Activated CD8-positive, alpha-beta T cell treated with anti-CD3 and anti-CD28 coated beads, Interleukin-2, amount 10 ng/mL, durations not matched to agents 7 days and 5 days (primary cell): ENCODE results near the gene DGKI. TPM values are rescaled to one million over a fixed set of nuclear protein-coding genes. Genes with fewer than 3 reads are reported as not detected.

Source experiments
- ATAC-seq: fragments of 150-1000 bp; cut with Tn5 transposase; one replicate; pipeline ENCODE4 v1.10.0; 2021; ENCODE audit warnings: moderate library complexity
- CTCF ChIA-PET: fragments of 350-600 bp; sonication (Branson Sonifier 250); formaldehyde crosslinking; loops from one replicate; lab custom pipeline; 2021; ENCODE audit warnings: antibody characterized with exemption; lab: Charles Lee
- POLR2A ChIA-PET: fragments of 350-600 bp; sonication (Branson Sonifier 250); formaldehyde crosslinking; loops from one replicate; lab custom pipeline; 2021; ENCODE audit warnings: antibody characterized with exemption; lab: Charles Lee
- DNase-seq: peaks from one replicate; pipeline ENCODE4 v3.0.0-alpha.2; 2020
- H3K27ac Mint-ChIP-seq: one replicate; pipeline ENCODE4 v1.8.0; 2021; ENCODE audit warnings: mild to moderate bottlenecking, mixed read lengths
- H3K27me3 Mint-ChIP-seq: one replicate; pipeline ENCODE4 v1.8.0; 2021; ENCODE audit warnings: low read depth, mixed read lengths
- H3K36me3 Mint-ChIP-seq: one replicate; pipeline ENCODE4 v1.8.0; 2021; ENCODE audit warnings: low read depth, mixed read lengths
- H3K4me1 Mint-ChIP-seq: one replicate; pipeline ENCODE4 v1.8.0; 2021; ENCODE audit warnings: low read depth, mixed read lengths
- H3K4me3 Mint-ChIP-seq: one replicate; pipeline ENCODE4 v1.8.0; 2021; ENCODE audit warnings: mild to moderate bottlenecking, mixed read lengths
- H3K9me3 Mint-ChIP-seq: one replicate; pipeline ENCODE4 v1.8.0; 2022; ENCODE audit warnings: mixed read lengths; ENCODE audit not compliant: insufficient read depth
- total RNA-seq, 2 experiments: library from RNA; stranded (reverse); gene quantifications; one replicate each; pipeline ENCODE4 v1.2.3, GENCODE V29; 2021

The DGKI gene
- total RNA-seq, 2 experiments from 2014 or later: not detected

GRCh38 chr7:137771679-137772078 is 75.1 kb downstream of the DGKI start:
- no peaks in the 10 kb centered on the region for H3K36me3 Mint-ChIP-seq
- no peak overlapping the region for H3K4me3 Mint-ChIP-seq
- no peak overlapping the region for H3K27ac Mint-ChIP-seq
- no peaks in the 10 kb centered on the region for H3K9me3 Mint-ChIP-seq
- ChIA-PET CTCF (no interaction called here), POLR2A (no interaction called here)
- ATAC-seq (no peak), DNase-seq (no peak)
- no peaks in the 10 kb centered on the region for H3K4me1 Mint-ChIP-seq
- H3K27me3 Mint-ChIP-seq: no peaks in the 10 kb centered on the region

GRCh38 chr7:137771273-137771672 is 75.5 kb downstream of the DGKI start:
- POLR2A ChIA-PET: no interaction called here
- ATAC-seq (no peak), DNase-seq (no peak)
- Mint-ChIP-seq H3K9me3 (no peaks in the 10 kb centered on the region), H3K36me3 (no peaks in the 10 kb centered on the region), H3K27me3 (no peaks in the 10 kb centered on the region), H3K4me3 (no peak overlapping the region), H3K27ac (no peak overlapping the region), H3K4me1 (no peaks in the 10 kb centered on the region)
- CTCF ChIA-PET: no interaction called here

- DNase-seq (no peak), ATAC-seq (no peak)
- Mint-ChIP-seq H3K27ac (no peak overlapping the region), H3K36me3 (no peaks in the 10 kb centered on the region), H3K9me3 (no peaks in the 10 kb centered on the region), H3K27me3 (no peaks in the 10 kb centered on the region), H3K4me3 (no peak overlapping the region), H3K4me1 (no peaks in the 10 kb centered on the region)
- CTCF ChIA-PET: no interaction called here
- POLR2A ChIA-PET: no interaction called here
Observed at GRCh38 chr7:137768366-137768765, 78.4 kb downstream of the DGKI start.

- DNase-seq (no peak), ATAC-seq (no peak)
- no peaks in the 10 kb centered on the region for H3K27me3 Mint-ChIP-seq
- no peaks in the 10 kb centered on the region for H3K9me3 Mint-ChIP-seq
- H3K4me1 Mint-ChIP-seq: no peaks in the 10 kb centered on the region
- POLR2A ChIA-PET: no interaction called here
- H3K27ac Mint-ChIP-seq: no peak overlapping the region
- CTCF ChIA-PET: no interaction called here
- H3K4me3 Mint-ChIP-seq: no peak overlapping the region
- no peaks in the 10 kb centered on the region for H3K36me3 Mint-ChIP-seq
Observed at GRCh38 chr7:137762334-137762733, 84.4 kb downstream of the DGKI start.

- Mint-ChIP-seq H3K27me3 (peaks cover 4% of the 10 kb centered on the region), H3K4me1 (no peaks in the 10 kb centered on the region), H3K9me3 (no peaks in the 10 kb centered on the region), H3K4me3 (no peak overlapping the region), H3K36me3 (no peaks in the 10 kb centered on the region), H3K27ac (no peak overlapping the region)
- CTCF ChIA-PET: no interaction called here
- ATAC-seq (no peak), DNase-seq (no peak)
- POLR2A ChIA-PET: no interaction called here
Observed at GRCh38 chr7:137760111-137760510, 86.7 kb downstream of the DGKI start.

- DNase-seq: no peak
- Mint-ChIP-seq H3K9me3 (no peaks in the 10 kb centered on the region), H3K27ac (no peak overlapping the region), H3K36me3 (no peaks in the 10 kb centered on the region), H3K4me1 (no peaks in the 10 kb centered on the region), H3K27me3 (peaks cover 10% of the 10 kb centered on the region), H3K4me3 (no peak overlapping the region)
- ChIA-PET POLR2A (no interaction called here), CTCF (no interaction called here)
- no peak for ATAC-seq
Observed at GRCh38 chr7:137757146-137757925, 89.4 kb downstream of the DGKI start.

- CTCF ChIA-PET: no interaction called here
- ATAC-seq (no peak), DNase-seq (no peak)
- POLR2A ChIA-PET: no interaction called here
- H3K9me3 Mint-ChIP-seq: no peaks in the 10 kb centered on the region
- peaks cover 10% of the 10 kb centered on the region for H3K27me3 Mint-ChIP-seq
- no peak overlapping the region for H3K27ac Mint-ChIP-seq
- H3K36me3 Mint-ChIP-seq: no peaks in the 10 kb centered on the region
- H3K4me3 Mint-ChIP-seq: no peak overlapping the region
- no peaks in the 10 kb centered on the region for H3K4me1 Mint-ChIP-seq
Observed at GRCh38 chr7:137755846-137756651, 90.7 kb downstream of the DGKI start.

GRCh38 chr7:137755427-137755826 is 91.3 kb downstream of the DGKI start:
- H3K9me3 Mint-ChIP-seq: no peaks in the 10 kb centered on the region
- peaks cover 10% of the 10 kb centered on the region for H3K27me3 Mint-ChIP-seq
- no peak for DNase-seq
- no peaks in the 10 kb centered on the region for H3K36me3 Mint-ChIP-seq
- ATAC-seq: no peak
- CTCF ChIA-PET: no interaction called here
- no peak overlapping the region for H3K4me3 Mint-ChIP-seq
- no peaks in the 10 kb centered on the region for H3K4me1 Mint-ChIP-seq
- POLR2A ChIA-PET: no interaction called here
- no peak overlapping the region for H3K27ac Mint-ChIP-seq

GRCh38 chr7:137753948-137754851 is 92.6 kb downstream of the DGKI start:
- Mint-ChIP-seq H3K27me3 (peaks cover 13% of the 10 kb centered on the region), H3K9me3 (no peaks in the 10 kb centered on the region), H3K36me3 (no peaks in the 10 kb centered on the region), H3K4me1 (no peaks in the 10 kb centered on the region), H3K4me3 (no peak overlapping the region), H3K27ac (no peak overlapping the region)
- DNase-seq (no peak), ATAC-seq (no peak)
- ChIA-PET CTCF (no interaction called here), POLR2A (no interaction called here)

- Mint-ChIP-seq H3K4me1 (no peaks in the 10 kb centered on the region), H3K27ac (no peak overlapping the region), H3K36me3 (no peaks in the 10 kb centered on the region), H3K27me3 (peaks cover 13% of the 10 kb centered on the region), H3K4me3 (no peak overlapping the region), H3K9me3 (no peaks in the 10 kb centered on the region)
- ATAC-seq (no peak), DNase-seq (no peak)
- ChIA-PET POLR2A (no interaction called here), CTCF (no interaction called here)
Observed at GRCh38 chr7:137753575-137753947, 93.2 kb downstream of the DGKI start.

- Mint-ChIP-seq H3K4me3 (no peak overlapping the region), H3K4me1 (no peaks in the 10 kb centered on the region), H3K27me3 (peaks cover 13% of the 10 kb centered on the region), H3K27ac (no peak overlapping the region), H3K36me3 (no peaks in the 10 kb centered on the region), H3K9me3 (no peaks in the 10 kb centered on the region)
- ChIA-PET POLR2A (no interaction called here), CTCF (no interaction called here)
- DNase-seq (no peak), ATAC-seq (no peak)
Observed at GRCh38 chr7:137753067-137753466, 93.7 kb downstream of the DGKI start.
